Tibial nerve (tissue), 4 donors: Measurements from ENCODE around the gene PPP1R15B.

Source experiments
- EP300 ChIP-seq, 2 donors: sonication (generic); formaldehyde crosslinking; IDR thresholded peaks; one replicate each; pipeline ENCODE4 v1.6.1; 2017; ENCODE audit warnings: antibody characterized with exemption in 2 of 2, mild to moderate bottlenecking in 1 of 2
- POLR2A ChIP-seq, 2 donors: fragments of 450-650 bp; IDR thresholded peaks; one replicate each; pipeline ENCODE4 v1.6.1; 2017; ENCODE audit warnings: antibody characterized with exemption in 2 of 2, mild to moderate bottlenecking in 2 of 2, moderate library complexity in 2 of 2
- TF ChIP-seq, protein P1 (sequence below), 5 experiments: fragments of 200-600 bp in 3 of 5; fragments of 450-650 bp in 2 of 5; sonication (generic) in 3 of 5; IDR thresholded peaks; one replicate each; pipeline ENCODE4 v1.5.1; 2016 to 2019; ENCODE audit warnings: antibody characterized with exemption in 5 of 5, mild to moderate bottlenecking in 3 of 5, moderate library complexity in 2 of 5

- TF ChIP-seq, protein P1, sequence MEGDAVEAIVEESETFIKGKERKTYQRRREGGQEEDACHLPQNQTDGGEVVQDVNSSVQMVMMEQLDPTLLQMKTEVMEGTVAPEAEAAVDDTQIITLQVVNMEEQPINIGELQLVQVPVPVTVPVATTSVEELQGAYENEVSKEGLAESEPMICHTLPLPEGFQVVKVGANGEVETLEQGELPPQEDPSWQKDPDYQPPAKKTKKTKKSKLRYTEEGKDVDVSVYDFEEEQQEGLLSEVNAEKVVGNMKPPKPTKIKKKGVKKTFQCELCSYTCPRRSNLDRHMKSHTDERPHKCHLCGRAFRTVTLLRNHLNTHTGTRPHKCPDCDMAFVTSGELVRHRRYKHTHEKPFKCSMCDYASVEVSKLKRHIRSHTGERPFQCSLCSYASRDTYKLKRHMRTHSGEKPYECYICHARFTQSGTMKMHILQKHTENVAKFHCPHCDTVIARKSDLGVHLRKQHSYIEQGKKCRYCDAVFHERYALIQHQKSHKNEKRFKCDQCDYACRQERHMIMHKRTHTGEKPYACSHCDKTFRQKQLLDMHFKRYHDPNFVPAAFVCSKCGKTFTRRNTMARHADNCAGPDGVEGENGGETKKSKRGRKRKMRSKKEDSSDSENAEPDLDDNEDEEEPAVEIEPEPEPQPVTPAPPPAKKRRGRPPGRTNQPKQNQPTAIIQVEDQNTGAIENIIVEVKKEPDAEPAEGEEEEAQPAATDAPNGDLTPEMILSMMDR (IDR thresholded peaks at IDR 0.05), result no peak
- no peak for TF ChIP-seq POLR2A (IDR thresholded peaks at IDR 0.05)
- no peak for TF ChIP-seq EP300 (IDR thresholded peaks at IDR 0.05)
Observed at GRCh38 chr1:204361341-204361771, 50.3 kb downstream of the PPP1R15B start.
